Thyroid gland (tissue), 4 donors: ENCODE measurements around the gene ABHD14A.

Experiments
- POLR2A ChIP-seq, 2 donors: fragments of 450-650 bp; IDR thresholded peaks; one replicate each; pipeline ENCODE4 v1.6.1; 2017; ENCODE audit warnings: antibody characterized with exemption in 2 of 2, mild to moderate bottlenecking in 2 of 2, moderate library complexity in 1 of 2
- TF ChIP-seq, protein P1 (sequence below), 6 experiments: fragments of 200-600 bp in 3 of 6; fragments of 450-650 bp in 3 of 6; sonication (generic) in 3 of 6; IDR thresholded peaks; one replicate each; pipeline ENCODE4 v1.5.1; 2016 to 2019; ENCODE audit warnings: antibody characterized with exemption in 6 of 6, mild to moderate bottlenecking in 2 of 6, inconsistent platforms in 1 of 6, moderate library complexity in 1 of 6

DNA sequence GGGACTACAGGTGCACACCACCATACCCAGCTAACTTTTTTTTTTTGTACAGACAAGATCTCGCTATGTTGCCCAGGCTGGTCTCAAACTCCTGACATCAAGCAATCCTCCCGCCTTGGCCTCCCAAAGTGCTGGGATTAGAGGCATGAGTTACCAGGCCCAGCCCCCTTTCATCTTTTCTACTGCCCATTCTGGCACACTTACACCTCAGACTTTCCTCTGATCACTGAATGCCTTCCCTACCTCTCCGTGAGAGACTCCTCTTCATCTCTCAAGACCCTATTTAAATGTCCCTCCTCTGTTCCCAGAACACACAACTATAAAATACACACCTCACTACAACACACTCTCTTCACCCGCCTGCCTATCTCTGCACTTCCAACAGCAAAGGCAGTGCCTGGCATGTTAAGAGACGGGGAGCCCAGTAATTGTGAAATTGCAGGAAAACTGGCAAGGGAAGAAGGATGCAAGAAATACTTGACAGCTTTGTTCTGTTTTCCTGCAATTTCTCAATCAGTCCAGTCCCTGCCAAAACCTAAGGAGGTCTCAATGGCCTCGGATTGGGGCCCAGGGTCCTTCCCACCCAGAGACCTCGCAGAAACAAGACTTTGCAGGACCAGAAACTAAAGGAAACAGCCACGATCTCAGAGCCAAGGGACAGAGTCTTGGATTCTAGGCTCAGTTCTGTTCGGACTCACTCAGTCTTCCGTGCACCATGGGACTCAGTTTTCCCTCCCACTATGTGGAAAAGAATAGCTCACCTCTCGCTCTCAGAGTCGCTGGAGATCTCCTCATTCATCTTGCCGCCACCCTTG lies 34.0 kb upstream of the ABHD14A start:
- no peak for TF ChIP-seq POLR2A (IDR thresholded peaks at IDR 0.05)
- TF ChIP-seq, protein P1, sequence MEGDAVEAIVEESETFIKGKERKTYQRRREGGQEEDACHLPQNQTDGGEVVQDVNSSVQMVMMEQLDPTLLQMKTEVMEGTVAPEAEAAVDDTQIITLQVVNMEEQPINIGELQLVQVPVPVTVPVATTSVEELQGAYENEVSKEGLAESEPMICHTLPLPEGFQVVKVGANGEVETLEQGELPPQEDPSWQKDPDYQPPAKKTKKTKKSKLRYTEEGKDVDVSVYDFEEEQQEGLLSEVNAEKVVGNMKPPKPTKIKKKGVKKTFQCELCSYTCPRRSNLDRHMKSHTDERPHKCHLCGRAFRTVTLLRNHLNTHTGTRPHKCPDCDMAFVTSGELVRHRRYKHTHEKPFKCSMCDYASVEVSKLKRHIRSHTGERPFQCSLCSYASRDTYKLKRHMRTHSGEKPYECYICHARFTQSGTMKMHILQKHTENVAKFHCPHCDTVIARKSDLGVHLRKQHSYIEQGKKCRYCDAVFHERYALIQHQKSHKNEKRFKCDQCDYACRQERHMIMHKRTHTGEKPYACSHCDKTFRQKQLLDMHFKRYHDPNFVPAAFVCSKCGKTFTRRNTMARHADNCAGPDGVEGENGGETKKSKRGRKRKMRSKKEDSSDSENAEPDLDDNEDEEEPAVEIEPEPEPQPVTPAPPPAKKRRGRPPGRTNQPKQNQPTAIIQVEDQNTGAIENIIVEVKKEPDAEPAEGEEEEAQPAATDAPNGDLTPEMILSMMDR (IDR thresholded peaks at IDR 0.05): no peak
